HepG2 (cell line): ENCODE data around the gene USP20. TPM values are rescaled to one million over a fixed set of nuclear protein-coding genes. Genes with fewer than 3 reads are reported as not detected.

Experiments
- ATRX ChIP-seq: sonication (generic); formaldehyde crosslinking; IDR thresholded peaks from 2 replicates; pipeline ENCODE4 v1.4.0; 2020; ENCODE audit warnings: missing genetic modification reagents, borderline replicate concordance
- CBFB ChIP-seq: sonication (generic); formaldehyde crosslinking; IDR thresholded peaks from 2 replicates; pipeline ENCODE4 v1.4.0; 2020; ENCODE audit warnings: missing genetic modification reagents
- CENPX ChIP-seq: sonication (generic); formaldehyde crosslinking; IDR thresholded peaks from 2 replicates; pipeline ENCODE4 v1.9.0; 2021; ENCODE audit warnings: mild to moderate bottlenecking, missing genetic modification reagents, moderate library complexity
- FOXK2 ChIP-seq: fragments of 450-650 bp; IDR thresholded peaks from 2 replicates; pipeline ENCODE4 v1.6.1; 2016
- KDM5A ChIP-seq: fragments of 200-600 bp; sonication (generic); IDR thresholded peaks from 2 replicates; pipeline ENCODE4 v1.7.0; 2018; ENCODE audit warnings: antibody characterized with exemption, mild to moderate bottlenecking, low read length, borderline replicate concordance
- NCOA5 ChIP-seq: sonication (generic); formaldehyde crosslinking; IDR thresholded peaks from 2 replicates; pipeline ENCODE4 v1.4.0; 2020; ENCODE audit warnings: missing genetic modification reagents
- NFKBIZ ChIP-seq: IDR thresholded peaks from 2 replicates; pipeline ENCODE4 v1.6.1; 2018; ENCODE audit warnings: missing genetic modification reagents, missing compliant biosample characterization
- PAX8 ChIP-seq: sonication (generic); formaldehyde crosslinking; IDR thresholded peaks from 2 replicates; pipeline ENCODE4 v1.8.0; 2022; ENCODE audit warnings: mild to moderate bottlenecking, missing genetic modification reagents, borderline replicate concordance
- ZNF343 ChIP-seq: sonication (generic); formaldehyde crosslinking; IDR thresholded peaks from 2 replicates; pipeline ENCODE4 v1.4.0; 2020; ENCODE audit warnings: mild to moderate bottlenecking, missing genetic modification reagents
- ZNF552 ChIP-seq: sonication (generic); formaldehyde crosslinking; IDR thresholded peaks from 2 replicates; pipeline ENCODE4 v1.9.0; 2022; ENCODE audit warnings: missing genetic modification reagents, mild to moderate bottlenecking, borderline replicate concordance
- ZNF562 ChIP-seq: sonication (generic); formaldehyde crosslinking; IDR thresholded peaks from 2 replicates; pipeline ENCODE4 v1.8.0; 2022; ENCODE audit warnings: missing genetic modification reagents, borderline replicate concordance
- ZNF569 ChIP-seq: sonication (generic); formaldehyde crosslinking; IDR thresholded peaks from 2 replicates; pipeline ENCODE4 v1.5.0; 2020; ENCODE audit warnings: mild to moderate bottlenecking, missing genetic modification reagents, moderate library complexity, borderline replicate concordance
- ZNF589 ChIP-seq: sonication (generic); formaldehyde crosslinking; conservative IDR thresholded peaks from 2 replicates; pipeline ENCODE4 v1.8.0; 2022; ENCODE audit warnings: mild to moderate bottlenecking, moderate library complexity, missing genetic modification reagents
- polyA plus RNA-seq, 8 experiments: library from polyadenylated mRNA; depleted of rRNA in 3 of 8; stranded (reverse) in 7 of 8; unstranded in 1 of 8; fragments of >200 nt; fragmentation: Illumina TruSeq in 4 of 8; extraction: Trizol in 4 of 8; gene quantifications; 2 replicates each; pipeline versions ENCODE4 v1.2.1 to v1.2.3, GENCODE V29; 2011 to 2016; ENCODE audit warnings: low read depth in 4 of 8, missing spikeins in 1 of 8, mixed read lengths in 1 of 8; ENCODE audit not compliant: insufficient read depth in 1 of 8
- total RNA-seq, 5 experiments: library from RNA; depleted of rRNA; stranded (reverse); fragments of >200 nt; fragmentation: Illumina TruSeq; extraction: Trizol; gene quantifications; 2 replicates each; pipeline ENCODE4 v1.2.3, GENCODE V29; 2016; ENCODE audit warnings: low read depth in 1 of 5
- TF ChIP-seq, protein P1 (sequence below): sonication (generic); formaldehyde crosslinking; IDR thresholded peaks from 2 replicates; pipeline ENCODE4 v1.9.0; 2022; ENCODE audit warnings: low read depth, missing genetic modification reagents
- TF ChIP-seq, protein P2 (sequence below): sonication (generic); formaldehyde crosslinking; IDR thresholded peaks from 2 replicates; pipeline ENCODE4 v1.4.0; 2020; ENCODE audit warnings: missing genetic modification reagents
- TF ChIP-seq, protein P3 (sequence below): sonication (generic); formaldehyde crosslinking; IDR thresholded peaks from 2 replicates; pipeline ENCODE4 v1.8.0; 2022; ENCODE audit warnings: mild to moderate bottlenecking, missing genetic modification reagents; ENCODE audit not compliant: insufficient replicate concordance
- TF ChIP-seq, protein P4 (sequence below): sonication (generic); formaldehyde crosslinking; IDR thresholded peaks from 2 replicates; pipeline ENCODE4 v1.4.0; 2020; ENCODE audit warnings: low read depth, mild to moderate bottlenecking, missing genetic modification reagents
- TF ChIP-seq, protein P5 (sequence below): IDR thresholded peaks from 2 replicates; pipeline ENCODE4 v1.6.1; 2016; ENCODE audit warnings: missing biosample characterization, missing genetic modification reagents, low read depth
- TF ChIP-seq, protein P6 (sequence below): sonication (generic); formaldehyde crosslinking; conservative IDR thresholded peaks from 2 replicates; pipeline ENCODE4 v1.8.1; 2023; ENCODE audit warnings: missing genetic modification reagents

Gene USP20
- total and polyA plus RNA-seq, 2 of the 13 experiments (the other 11 are each of a cell fraction or from before 2014, with no cell fraction given): 4.4 to 5.9 TPM

DNA sequence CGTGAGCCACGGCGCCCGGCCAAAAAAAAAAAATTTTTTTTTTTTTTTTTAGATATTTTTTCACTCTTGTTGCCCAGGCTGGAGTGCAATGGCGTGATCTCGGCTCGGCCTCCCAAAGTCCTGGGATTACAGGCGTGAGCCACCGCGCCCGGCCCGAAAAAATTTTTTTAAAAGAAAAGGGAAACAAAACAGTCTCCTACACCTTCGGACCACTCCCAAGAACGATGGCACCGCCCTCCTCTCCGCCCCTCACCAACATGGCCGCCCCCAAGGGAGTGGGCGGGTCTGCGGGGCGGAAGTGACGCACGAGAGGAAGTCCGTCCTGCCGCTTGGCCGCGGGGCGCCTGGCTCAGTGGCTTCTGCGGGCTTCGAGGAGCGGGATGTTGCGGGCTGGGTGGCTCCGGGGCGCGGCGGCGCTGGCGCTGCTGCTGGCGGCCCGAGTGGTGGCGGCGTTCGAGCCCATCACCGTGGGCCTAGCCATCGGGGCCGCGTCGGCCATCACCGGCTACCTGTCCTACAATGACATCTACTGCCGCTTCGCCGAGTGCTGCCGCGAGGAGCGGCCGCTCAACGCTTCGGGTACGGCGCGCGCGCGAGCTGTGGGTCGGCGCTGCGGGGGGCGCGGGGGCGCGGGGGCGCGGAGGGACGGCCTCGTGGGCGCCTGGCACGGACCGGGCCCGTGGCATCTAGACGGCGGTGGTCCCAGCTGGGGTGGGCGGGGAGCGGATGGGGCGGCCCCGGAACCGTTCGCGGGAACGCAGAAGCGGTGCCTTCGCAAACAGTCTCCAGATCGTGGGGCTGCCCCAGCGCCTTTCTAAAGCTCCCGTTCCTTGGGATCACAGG is 32.2 kb upstream of the USP20 start, which contains the start of gene TOR1B (continued):
- TF ChIP-seq, protein P1, sequence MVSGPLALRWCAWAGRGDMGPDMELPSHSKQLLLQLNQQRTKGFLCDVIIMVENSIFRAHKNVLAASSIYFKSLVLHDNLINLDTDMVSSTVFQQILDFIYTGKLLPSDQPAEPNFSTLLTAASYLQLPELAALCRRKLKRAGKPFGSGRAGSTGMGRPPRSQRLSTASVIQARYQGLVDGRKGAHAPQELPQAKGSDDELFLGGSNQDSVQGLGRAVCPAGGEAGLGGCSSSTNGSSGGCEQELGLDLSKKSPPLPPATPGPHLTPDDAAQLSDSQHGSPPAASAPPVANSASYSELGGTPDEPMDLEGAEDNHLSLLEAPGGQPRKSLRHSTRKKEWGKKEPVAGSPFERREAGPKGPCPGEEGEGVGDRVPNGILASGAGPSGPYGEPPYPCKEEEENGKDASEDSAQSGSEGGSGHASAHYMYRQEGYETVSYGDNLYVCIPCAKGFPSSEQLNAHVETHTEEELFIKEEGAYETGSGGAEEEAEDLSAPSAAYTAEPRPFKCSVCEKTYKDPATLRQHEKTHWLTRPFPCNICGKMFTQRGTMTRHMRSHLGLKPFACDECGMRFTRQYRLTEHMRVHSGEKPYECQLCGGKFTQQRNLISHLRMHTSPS: no peak
- TF ChIP-seq, protein P2, sequence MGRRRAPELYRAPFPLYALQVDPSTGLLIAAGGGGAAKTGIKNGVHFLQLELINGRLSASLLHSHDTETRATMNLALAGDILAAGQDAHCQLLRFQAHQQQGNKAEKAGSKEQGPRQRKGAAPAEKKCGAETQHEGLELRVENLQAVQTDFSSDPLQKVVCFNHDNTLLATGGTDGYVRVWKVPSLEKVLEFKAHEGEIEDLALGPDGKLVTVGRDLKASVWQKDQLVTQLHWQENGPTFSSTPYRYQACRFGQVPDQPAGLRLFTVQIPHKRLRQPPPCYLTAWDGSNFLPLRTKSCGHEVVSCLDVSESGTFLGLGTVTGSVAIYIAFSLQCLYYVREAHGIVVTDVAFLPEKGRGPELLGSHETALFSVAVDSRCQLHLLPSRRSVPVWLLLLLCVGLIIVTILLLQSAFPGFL (CRISPR knock-in tag): no peak
- TF ChIP-seq KDM5A: peak; percentile 65
- TF ChIP-seq, protein P3, sequence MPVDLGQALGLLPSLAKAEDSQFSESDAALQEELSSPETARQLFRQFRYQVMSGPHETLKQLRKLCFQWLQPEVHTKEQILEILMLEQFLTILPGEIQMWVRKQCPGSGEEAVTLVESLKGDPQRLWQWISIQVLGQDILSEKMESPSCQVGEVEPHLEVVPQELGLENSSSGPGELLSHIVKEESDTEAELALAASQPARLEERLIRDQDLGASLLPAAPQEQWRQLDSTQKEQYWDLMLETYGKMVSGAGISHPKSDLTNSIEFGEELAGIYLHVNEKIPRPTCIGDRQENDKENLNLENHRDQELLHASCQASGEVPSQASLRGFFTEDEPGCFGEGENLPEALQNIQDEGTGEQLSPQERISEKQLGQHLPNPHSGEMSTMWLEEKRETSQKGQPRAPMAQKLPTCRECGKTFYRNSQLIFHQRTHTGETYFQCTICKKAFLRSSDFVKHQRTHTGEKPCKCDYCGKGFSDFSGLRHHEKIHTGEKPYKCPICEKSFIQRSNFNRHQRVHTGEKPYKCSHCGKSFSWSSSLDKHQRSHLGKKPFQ (CRISPR knock-in tag): peak; percentile 33
- no peak; the same call in 1 of the 2 replicates for TF ChIP-seq ZNF552 (CRISPR knock-in tag)
- no peak for TF ChIP-seq ZNF589 (CRISPR knock-in tag)
- no peak for TF ChIP-seq NCOA5 (CRISPR knock-in tag)
- TF ChIP-seq FOXK2: no peak
- TF ChIP-seq ZNF343: no peak
- TF ChIP-seq ATRX: no peak
- TF ChIP-seq, protein P4, sequence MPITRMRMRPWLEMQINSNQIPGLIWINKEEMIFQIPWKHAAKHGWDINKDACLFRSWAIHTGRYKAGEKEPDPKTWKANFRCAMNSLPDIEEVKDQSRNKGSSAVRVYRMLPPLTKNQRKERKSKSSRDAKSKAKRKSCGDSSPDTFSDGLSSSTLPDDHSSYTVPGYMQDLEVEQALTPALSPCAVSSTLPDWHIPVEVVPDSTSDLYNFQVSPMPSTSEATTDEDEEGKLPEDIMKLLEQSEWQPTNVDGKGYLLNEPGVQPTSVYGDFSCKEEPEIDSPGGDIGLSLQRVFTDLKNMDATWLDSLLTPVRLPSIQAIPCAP (CRISPR knock-in tag): no peak
- TF ChIP-seq PAX8 (CRISPR knock-in tag): no peak
- TF ChIP-seq, protein P5, sequence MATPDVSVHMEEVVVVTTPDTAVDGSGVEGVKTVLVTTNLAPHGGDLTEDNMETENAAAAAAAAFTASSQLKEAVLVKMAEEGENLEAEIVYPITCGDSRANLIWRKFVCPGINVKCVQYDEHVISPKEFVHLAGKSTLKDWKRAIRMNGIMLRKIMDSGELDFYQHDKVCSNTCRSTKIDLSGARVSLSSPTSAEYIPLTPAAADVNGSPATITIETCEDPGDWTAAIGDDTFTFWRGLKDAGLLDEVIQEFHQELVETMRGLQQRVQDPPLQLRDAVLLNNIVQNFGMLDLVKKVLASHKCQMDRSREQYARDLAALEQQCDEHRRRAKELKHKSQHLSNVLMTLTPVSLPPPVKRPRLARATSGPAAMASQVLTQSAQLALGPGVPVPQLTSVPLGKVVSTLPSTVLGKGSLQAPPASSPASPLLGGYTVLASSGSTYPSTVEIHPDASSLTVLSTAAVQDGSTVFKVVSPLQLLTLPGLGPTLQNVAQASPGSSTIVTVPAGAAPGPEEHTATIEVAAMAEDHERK (CRISPR knock-in tag): no peak
- 0 out of 2 replicates have a peak, but pooled peaks have one; percentile 22 for TF ChIP-seq CBFB (CRISPR knock-in tag)
- TF ChIP-seq, protein P6, sequence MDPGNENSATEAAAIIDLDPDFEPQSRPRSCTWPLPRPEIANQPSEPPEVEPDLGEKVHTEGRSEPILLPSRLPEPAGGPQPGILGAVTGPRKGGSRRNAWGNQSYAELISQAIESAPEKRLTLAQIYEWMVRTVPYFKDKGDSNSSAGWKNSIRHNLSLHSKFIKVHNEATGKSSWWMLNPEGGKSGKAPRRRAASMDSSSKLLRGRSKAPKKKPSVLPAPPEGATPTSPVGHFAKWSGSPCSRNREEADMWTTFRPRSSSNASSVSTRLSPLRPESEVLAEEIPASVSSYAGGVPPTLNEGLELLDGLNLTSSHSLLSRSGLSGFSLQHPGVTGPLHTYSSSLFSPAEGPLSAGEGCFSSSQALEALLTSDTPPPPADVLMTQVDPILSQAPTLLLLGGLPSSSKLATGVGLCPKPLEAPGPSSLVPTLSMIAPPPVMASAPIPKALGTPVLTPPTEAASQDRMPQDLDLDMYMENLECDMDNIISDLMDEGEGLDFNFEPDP (CRISPR knock-in tag): no peak
- TF ChIP-seq ZNF569 (CRISPR knock-in tag): no peak
- TF ChIP-seq CENPX (CRISPR knock-in tag): no peak
- no peak for TF ChIP-seq ZNF562 (CRISPR knock-in tag)
- no peak for TF ChIP-seq NFKBIZ (CRISPR knock-in tag)
